Measurements from ENCODE around the gene PCYT1A. TPM values are rescaled to one million over a fixed set of nuclear protein-coding genes. Genes with fewer than 3 reads are reported as not detected.
"Not testable (repeated sequence)": the region's sequence is repeated elsewhere in the genome, so short reads cannot be mapped to it uniquely, and the experiment has no call there.

Gene PCYT1A
- total RNA-seq, 1 experiment from 2014 or later: 96.8 TPM

GRCh38 chr3:196186651-196187573 lies 100.6 kb downstream of the PCYT1A start:
- no peak for DNase-seq (ENCODE audit: low read depth, low spot score)
- Histone ChIP-seq H3K9me3 (ENCODE audit: control insufficient read depth, insufficient read depth, low read depth, low read length) (no peaks in the 10 kb centered on the region), H3K4me1 (ENCODE audit: control insufficient read depth, insufficient read depth, low read length) (no peaks in the 10 kb centered on the region), H3K27me3 (ENCODE audit: control insufficient read depth, insufficient read depth, low read length) (no peaks in the 10 kb centered on the region), H3K4me3 (ENCODE audit: low read depth in 2 of 2, low read length in 2 of 2) (no peak overlapping the region), H3K27ac (ENCODE audit: low read length) (no peak overlapping the region), H3K36me3 (ENCODE audit: control insufficient read depth, insufficient read depth, low read length) (no peaks in the 10 kb centered on the region)
- in situ Hi-C loops (cut with HindIII; ENCODE audit: low pct_unique_long_range_greater_than_20kb, low sequenced_read_pairs) (loop anchor here (25.0 kb wide), 1 partner anchor 100 kb away; the partner anchor contains the start of gene TFRC), intact Hi-C loops (cut with micrococcal nuclease; ENCODE audit: unreplicated experiment) (no loop called here)
- CTCF ChIA-PET: interaction anchor here (1.3 kb wide), 2 partner anchors 9 to 113 kb away, joined by 3 to 4 read pairs; no protein-coding TSS in a partner anchor
- BruUV-seq (replicated peaks): no TSS peak
- POLR2A ChIA-PET: interaction anchor here (0.6 to 0.7 kb wide), 2 partner anchors 17 to 375 kb away, joined by 3 to 7 read pairs; no protein-coding TSS in a partner anchor
- ATAC-seq: no peak
- no peak for TF ChIP-seq POLR2AphosphoS5 (IDR thresholded peaks at IDR 0.05; ENCODE audit: low read depth, low read length)
- TF ChIP-seq TCF7L2 (IDR thresholded peaks at IDR 0.05; ENCODE audit: low read depth, low read length): no peak

GRCh38 chr3:196184881-196185280 lies 102.6 kb downstream of the PCYT1A start:
- intact Hi-C loops (cut with micrococcal nuclease; ENCODE audit: unreplicated experiment) (no loop called here), in situ Hi-C loops (cut with HindIII; ENCODE audit: low pct_unique_long_range_greater_than_20kb, low sequenced_read_pairs) (loop anchor here (25.0 kb wide), 1 partner anchor 98 kb away; the partner anchor contains the start of gene TFRC)
- DNase-seq (ENCODE audit: low read depth, low spot score) (no peak), ATAC-seq (no peak)
- CTCF ChIA-PET: no interaction called here
- Histone ChIP-seq H3K4me3 (ENCODE audit: low read depth in 2 of 2, low read length in 2 of 2) (no peak overlapping the region), H3K36me3 (ENCODE audit: control insufficient read depth, insufficient read depth, low read length) (no peaks in the 10 kb centered on the region), H3K4me1 (ENCODE audit: control insufficient read depth, insufficient read depth, low read length) (no peaks in the 10 kb centered on the region), H3K27ac (ENCODE audit: low read length) (no peak overlapping the region), H3K27me3 (ENCODE audit: control insufficient read depth, insufficient read depth, low read length) (no peaks in the 10 kb centered on the region), H3K9me3 (ENCODE audit: control insufficient read depth, insufficient read depth, low read depth, low read length) (no peaks in the 10 kb centered on the region)
- POLR2A ChIA-PET: no interaction called here
- no TSS peak for BruUV-seq (replicated peaks)
- TF ChIP-seq SIN3A (IDR thresholded peaks at IDR 0.05; ENCODE audit: borderline replicate concordance, insufficient read depth, low read depth, low read length) (no peak), TCF7L2 (IDR thresholded peaks at IDR 0.05; ENCODE audit: low read depth, low read length) (no peak), REST (IDR thresholded peaks at IDR 0.05; ENCODE audit: insufficient read depth in 1 of 2, low read depth in 2 of 2, low read length in 1 of 2) (no peak), CTCF (IDR thresholded peaks at IDR 0.05) (no peak), POLR2AphosphoS5 (IDR thresholded peaks at IDR 0.05; ENCODE audit: low read depth, low read length) (no peak)

- H3K27ac ChIP-seq (ENCODE audit: low read length); ATAC-seq; BruUV-seq (replicated peaks); DNase-seq (ENCODE audit: low read depth, low spot score); H3K9me3 ChIP-seq (ENCODE audit: control insufficient read depth, insufficient read depth, low read depth, low read length); H3K27me3 ChIP-seq (ENCODE audit: control insufficient read depth, insufficient read depth, low read length); POLR2A ChIA-PET; H3K4me1 ChIP-seq (ENCODE audit: control insufficient read depth, insufficient read depth, low read length); H3K4me3 ChIP-seq (ENCODE audit: low read depth in 2 of 2, low read length in 2 of 2); H3K36me3 ChIP-seq (ENCODE audit: control insufficient read depth, insufficient read depth, low read length); intact Hi-C loops (cut with micrococcal nuclease; ENCODE audit: unreplicated experiment): not testable (repeated sequence)
- in situ Hi-C loops (cut with HindIII; ENCODE audit: low pct_unique_long_range_greater_than_20kb, low sequenced_read_pairs): loop anchor here (25.0 kb wide), 1 partner anchor 97 kb away; the partner anchor contains the start of gene TFRC
- CTCF ChIA-PET: interaction anchor here (0.6 kb wide), 3 partner anchors 73 to 110 kb away, joined by 3 to 10 read pairs (median 6); no protein-coding TSS in a partner anchor
Measured at GRCh38 chr3:196184169-196184432, 103.4 kb downstream of the PCYT1A start.
